Bone marrow (tissue), 2 donors: ENCODE measurements around the gene IRF1.

Experiments used
- DNase-seq, 2 donors: peaks; one replicate each; lab custom pipeline; 2025; lab: John Stamatoyannopoulos, UW

Gene IRF1

GRCh38 chr5:132461569-132462070 lies 29.0 kb downstream of the IRF1 start:
- no peak for DNase-seq

- DNase-seq = no peak
These were observed 29.6 kb downstream of the IRF1 start for GRCh38 chr5:132460846-132461568.

DNA sequence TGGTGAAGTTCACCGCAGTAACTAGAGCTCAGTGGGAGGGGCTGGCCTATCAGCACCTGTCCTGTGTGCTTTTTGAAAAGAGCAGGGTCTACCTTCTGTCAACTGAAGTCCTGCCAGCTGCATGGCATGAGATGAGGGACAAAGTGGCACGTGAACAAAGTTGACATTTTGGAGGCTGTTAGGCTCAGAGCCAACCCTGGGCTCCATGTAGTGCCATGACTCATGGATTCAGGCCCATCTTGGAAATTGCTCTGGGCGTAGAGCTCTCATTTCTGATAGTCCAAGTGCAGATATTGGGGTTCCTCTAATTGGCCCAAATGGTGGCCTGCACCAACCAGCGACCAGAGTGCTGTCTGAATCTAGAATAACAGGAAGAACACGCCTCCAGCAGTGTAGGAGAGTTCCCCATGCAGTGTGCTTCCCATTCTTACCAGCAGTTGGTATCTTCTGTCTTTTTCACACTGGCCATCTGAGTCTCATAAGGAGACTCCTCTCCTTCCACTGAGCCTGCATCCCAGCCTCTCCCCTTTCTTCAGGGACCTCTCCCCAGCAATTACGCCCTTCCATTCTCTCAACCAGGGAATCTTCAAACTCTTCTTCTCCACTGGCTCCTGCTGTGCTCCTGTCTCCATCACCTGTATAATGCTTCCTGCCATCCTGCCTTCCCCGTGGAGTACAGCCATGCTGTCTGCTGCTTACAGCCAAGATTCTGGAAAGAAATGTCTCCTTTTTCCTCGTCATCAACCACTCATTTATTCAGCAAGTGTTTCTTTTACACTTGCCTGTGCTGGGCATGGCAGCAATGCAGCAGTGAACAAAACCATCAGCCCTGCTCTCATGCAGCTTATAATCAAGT lies 30.4 kb downstream of the IRF1 start:
- DNase-seq = peak in 1 of 2 donors; percentile 63

DNA sequence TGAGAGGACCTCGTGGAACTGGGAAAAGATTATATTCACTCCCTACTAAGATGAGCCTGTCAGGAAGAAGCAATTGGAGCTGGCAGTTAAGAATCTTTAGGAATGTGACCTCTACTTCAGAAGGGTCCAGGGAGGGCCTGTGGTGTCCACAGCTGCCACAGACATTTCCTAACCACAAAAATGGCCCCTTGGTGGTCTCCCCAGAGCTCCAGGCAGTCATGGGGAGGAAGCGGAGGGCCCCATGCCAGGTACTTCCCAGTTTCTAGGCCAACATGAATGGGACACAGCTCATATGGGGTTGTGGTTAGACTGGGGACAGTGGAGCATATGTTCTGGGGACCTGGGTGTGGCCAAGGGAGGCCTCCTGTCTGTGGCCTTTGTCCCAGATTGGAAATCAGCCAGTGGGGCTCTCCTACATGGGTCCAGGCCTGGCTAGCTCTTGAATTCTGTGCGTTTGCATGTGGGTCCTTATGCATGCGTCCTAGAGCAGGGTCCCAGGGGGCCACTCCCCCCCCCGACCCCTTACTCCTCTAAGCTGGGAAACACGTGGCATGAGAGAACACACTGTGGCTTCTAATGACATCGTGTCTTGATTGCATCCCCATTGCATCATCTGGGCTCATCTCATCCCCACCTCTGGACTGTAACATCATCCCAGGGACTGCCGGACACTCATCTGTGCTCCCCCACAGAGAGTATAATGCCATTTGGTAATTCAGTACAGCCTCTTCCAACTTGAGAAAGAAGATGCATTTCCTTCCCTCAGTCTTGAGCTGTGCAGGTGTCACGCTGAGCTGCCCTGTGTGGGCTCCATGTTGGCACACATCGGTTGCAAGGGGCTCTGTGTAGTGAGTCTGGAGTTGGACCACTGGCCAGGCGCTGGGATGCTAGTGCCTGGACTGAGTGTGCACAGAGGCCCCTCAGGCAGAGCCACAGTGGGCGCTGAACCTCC lies 31.3 kb downstream of the IRF1 start:
- no peak for DNase-seq

GRCh38 chr5:132458651-132459030 lies 31.9 kb downstream of the IRF1 start:
- no peak for DNase-seq

- DNase-seq = no peak
These were observed 32.4 kb downstream of the IRF1 start for GRCh38 chr5:132458226-132458560.

- DNase-seq = peak; percentile 36 to 86
These were observed 33.0 kb downstream of the IRF1 start for GRCh38 chr5:132457371-132458225.

GRCh38 chr5:132456987-132457361 lies 33.6 kb downstream of the IRF1 start:
- DNase-seq = no peak

- peak in 1 of 2 donors; percentile 95 for DNase-seq
These were observed 34.1 kb downstream of the IRF1 start for GRCh38 chr5:132456296-132456986.

DNA sequence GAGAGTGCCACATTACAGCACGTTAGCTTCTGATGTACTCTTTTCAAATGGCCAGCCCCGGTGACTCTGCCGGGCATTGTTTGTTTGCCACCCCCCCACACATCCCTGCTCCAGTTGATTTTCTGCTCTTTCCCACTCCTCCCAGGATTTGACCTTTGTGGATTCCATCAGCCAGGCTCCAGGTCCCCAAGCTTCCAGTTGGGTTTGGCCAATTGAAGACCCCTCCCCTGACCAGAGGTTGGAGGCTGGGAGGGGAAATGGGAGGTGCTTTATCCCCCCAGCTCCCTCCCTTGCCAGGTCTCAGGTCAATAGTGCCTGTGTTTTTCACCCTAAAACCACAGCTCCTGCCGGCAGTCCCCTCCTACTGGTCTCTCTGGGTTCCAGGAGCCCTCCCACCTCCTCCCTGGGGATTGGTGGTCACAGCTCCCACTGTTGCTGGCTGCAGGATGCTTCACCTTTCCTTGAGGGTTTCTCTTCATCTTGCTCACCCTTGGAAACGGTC lies 34.9 kb downstream of the IRF1 start:
- no peak for DNase-seq

GRCh38 chr5:132454361-132454760 lies 36.2 kb downstream of the IRF1 start:
- peak in 1 of 2 donors; percentile 73 for DNase-seq

DNA sequence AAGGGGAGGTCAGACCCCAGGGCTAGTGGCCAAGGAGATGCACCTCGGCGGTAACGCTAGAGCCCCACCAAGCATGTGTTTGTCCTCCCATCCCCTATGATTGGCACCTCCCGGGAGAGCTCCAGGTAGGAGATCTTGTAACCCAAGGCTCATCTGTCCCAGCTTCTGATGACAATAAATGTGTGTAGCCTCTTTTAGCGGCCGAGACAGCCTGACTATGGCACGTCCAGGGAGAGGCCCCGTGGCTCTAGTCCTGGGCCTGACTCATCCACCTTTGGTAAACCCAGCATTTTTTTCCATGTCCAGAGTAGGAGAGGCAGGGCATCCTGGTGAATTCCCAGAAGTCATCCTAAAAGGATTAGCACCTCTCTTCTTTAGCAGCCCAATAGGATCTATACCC lies 39.2 kb downstream of the IRF1 start:
- DNase-seq = no peak

- DNase-seq = no peak
These were observed 41.5 kb downstream of the IRF1 start for GRCh38 chr5:132449060-132449459.

GRCh38 chr5:132447196-132447595 lies 43.4 kb downstream of the IRF1 start:
- DNase-seq = no peak

DNA sequence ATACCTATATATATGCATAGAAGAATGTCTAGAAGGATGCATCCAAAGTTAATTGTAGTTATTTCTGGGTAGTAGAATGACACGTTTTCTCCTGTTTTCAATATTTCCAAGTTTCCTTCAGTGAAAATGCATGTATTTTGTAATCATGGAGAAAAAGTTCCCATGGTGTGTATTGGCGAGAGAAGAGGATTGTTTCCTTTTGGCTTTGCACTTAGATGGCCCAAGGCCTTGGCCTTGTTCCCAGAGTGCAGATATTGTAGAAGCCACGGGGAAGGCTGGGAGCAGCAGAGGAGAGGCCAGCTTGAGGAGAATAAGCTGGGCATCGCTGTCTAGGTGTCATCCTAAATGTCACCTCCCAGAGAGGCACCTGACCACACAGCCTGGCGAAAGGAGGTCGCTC lies 44.0 kb downstream of the IRF1 start:
- DNase-seq = no peak

DNA sequence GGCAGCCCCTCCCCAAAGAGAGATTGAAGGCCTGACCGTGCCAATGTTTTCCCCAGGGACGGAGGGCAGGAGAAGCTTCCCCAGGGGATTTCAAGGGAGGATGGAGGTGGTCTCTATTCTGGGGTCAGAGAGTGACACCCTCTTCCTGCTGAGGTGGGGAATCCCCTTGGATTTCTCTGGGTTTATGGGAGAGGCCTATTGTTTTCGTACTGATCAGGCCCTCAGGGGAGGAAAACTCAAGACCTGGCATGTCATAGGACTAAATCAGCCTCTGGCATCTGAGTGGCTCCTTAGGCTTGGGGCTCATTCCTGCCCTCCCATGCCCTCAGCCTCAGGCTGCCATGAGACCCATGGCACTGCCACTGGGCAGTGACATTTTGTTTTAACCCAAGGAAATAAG lies 44.6 kb downstream of the IRF1 start:
- DNase-seq = no peak

DNA sequence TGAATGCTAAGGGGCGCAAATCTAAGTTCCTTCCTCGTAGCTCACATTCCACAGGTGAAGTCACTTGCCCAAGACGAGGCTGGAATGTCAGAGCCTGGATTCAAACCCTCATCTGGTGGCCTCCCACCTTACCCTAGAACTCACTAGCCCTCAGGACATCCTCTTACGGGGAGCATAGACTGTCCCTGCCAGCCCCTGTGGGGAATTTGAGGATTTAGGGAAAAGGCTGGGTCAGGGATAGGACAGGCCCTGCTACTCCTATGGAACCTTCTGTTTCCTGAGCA lies 45.0 kb downstream of the IRF1 start:
- no peak for DNase-seq

- DNase-seq = no peak
These were observed 45.5 kb downstream of the IRF1 start for GRCh38 chr5:132444841-132445639.

- no peak for DNase-seq
These were observed 46.5 kb downstream of the IRF1 start for GRCh38 chr5:132444061-132444460.
